ENCODE results near the gene MS4A18.

DNA sequence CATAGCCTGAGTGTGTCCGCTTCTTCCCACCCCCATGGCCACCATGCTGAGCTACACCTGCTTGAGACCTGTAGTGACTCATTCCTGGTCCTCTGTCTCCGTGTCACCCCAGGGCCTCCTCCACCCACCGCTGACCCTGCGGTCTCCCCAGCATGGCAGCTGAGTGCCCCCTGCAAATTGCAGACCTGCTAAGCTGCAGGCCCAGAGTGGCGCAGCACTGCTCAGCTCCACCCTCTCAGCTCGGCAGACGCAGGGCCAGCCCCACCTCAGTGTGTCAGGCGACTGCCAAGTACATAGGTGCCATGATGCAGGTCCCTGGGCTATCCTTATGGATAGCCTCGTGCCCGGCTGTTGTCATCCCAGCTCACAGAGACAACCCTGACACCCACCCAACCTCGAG, 45.3 kb downstream of the MS4A18 start:
- TF ChIP-seq, protein P1, sequence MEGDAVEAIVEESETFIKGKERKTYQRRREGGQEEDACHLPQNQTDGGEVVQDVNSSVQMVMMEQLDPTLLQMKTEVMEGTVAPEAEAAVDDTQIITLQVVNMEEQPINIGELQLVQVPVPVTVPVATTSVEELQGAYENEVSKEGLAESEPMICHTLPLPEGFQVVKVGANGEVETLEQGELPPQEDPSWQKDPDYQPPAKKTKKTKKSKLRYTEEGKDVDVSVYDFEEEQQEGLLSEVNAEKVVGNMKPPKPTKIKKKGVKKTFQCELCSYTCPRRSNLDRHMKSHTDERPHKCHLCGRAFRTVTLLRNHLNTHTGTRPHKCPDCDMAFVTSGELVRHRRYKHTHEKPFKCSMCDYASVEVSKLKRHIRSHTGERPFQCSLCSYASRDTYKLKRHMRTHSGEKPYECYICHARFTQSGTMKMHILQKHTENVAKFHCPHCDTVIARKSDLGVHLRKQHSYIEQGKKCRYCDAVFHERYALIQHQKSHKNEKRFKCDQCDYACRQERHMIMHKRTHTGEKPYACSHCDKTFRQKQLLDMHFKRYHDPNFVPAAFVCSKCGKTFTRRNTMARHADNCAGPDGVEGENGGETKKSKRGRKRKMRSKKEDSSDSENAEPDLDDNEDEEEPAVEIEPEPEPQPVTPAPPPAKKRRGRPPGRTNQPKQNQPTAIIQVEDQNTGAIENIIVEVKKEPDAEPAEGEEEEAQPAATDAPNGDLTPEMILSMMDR (conservative IDR thresholded peaks at IDR 0.05 in 1 of 2, IDR thresholded peaks at IDR 0.05 in 1 of 2; ENCODE audit: extremely low read depth in 1 of 2, insufficient read depth in 1 of 2, low read depth in 1 of 2, low read length in 2 of 2), result no peak
- TF ChIP-seq EZH2 (IDR thresholded peaks at IDR 0.05; ENCODE audit: borderline replicate concordance, low read length), result no peak

Data from mammary epithelial cell (primary cell).